ENCODE data around the gene PUDP.
A peak's percentile ranks its signal among the peaks of the same experiment; 100 is the strongest.

PUDP gene

GRCh38 chrX:7147978-7148854, at the start of gene PUDP:
PUDP (minus strand) TSS chrX:7148153; CDS start chrX:7148113, 40 bp downstream.
- H3K4me3 ChIP-seq (ENCODE audit: low read length), result peak within 1 kb of the TSS; percentile 86
- peak; percentile 35 for TF ChIP-seq CTCF (conservative IDR thresholded peaks at IDR 0.05; ENCODE audit: low read length)
- DNase-seq (ENCODE audit: low read depth), result peak; percentile 66

- no peak for DNase-seq (ENCODE audit: low read depth)
- no peak for TF ChIP-seq CTCF (conservative IDR thresholded peaks at IDR 0.05; ENCODE audit: low read length)
- H3K4me3 ChIP-seq (ENCODE audit: low read length), result no peak overlapping the region
Observed at GRCh38 chrX:7194606-7195005, 46.7 kb upstream of the PUDP start.

- no peak for TF ChIP-seq CTCF (conservative IDR thresholded peaks at IDR 0.05; ENCODE audit: low read length)
- H3K4me3 ChIP-seq (ENCODE audit: low read length), result no peak overlapping the region
- DNase-seq (ENCODE audit: low read depth), result no peak
Observed at GRCh38 chrX:7192871-7193270, 44.9 kb upstream of the PUDP start.

- no peak; the same call in 1 of the 2 replicates for TF ChIP-seq CTCF (conservative IDR thresholded peaks at IDR 0.05; ENCODE audit: low read length)
- H3K4me3 ChIP-seq (ENCODE audit: low read length), result no peak overlapping the region
- DNase-seq (ENCODE audit: low read depth), result no peak
Observed at GRCh38 chrX:7191681-7192110, 43.7 kb upstream of the PUDP start.

GRCh38 chrX:7190157-7190556, 42.2 kb upstream of the PUDP start:
- TF ChIP-seq CTCF (conservative IDR thresholded peaks at IDR 0.05; ENCODE audit: low read length), result no peak
- no peak overlapping the region for H3K4me3 ChIP-seq (ENCODE audit: low read length)
- no peak for DNase-seq (ENCODE audit: low read depth)

GRCh38 chrX:7188672-7189071, 40.7 kb upstream of the PUDP start:
- TF ChIP-seq CTCF (conservative IDR thresholded peaks at IDR 0.05; ENCODE audit: low read length), result no peak
- no peak for DNase-seq (ENCODE audit: low read depth)
- H3K4me3 ChIP-seq (ENCODE audit: low read length), result no peak overlapping the region

GRCh38 chrX:7184816-7185215, 36.9 kb upstream of the PUDP start:
- no peak overlapping the region for H3K4me3 ChIP-seq (ENCODE audit: low read length)
- TF ChIP-seq CTCF (conservative IDR thresholded peaks at IDR 0.05; ENCODE audit: low read length), result no peak
- DNase-seq (ENCODE audit: low read depth), result peak; percentile 27

Measured in AG10803 (cell line).